HG02870 (cell line): ENCODE results near the gene CENPC.
A peak's percentile ranks its signal among the peaks of the same experiment; 100 is the strongest.
"Not testable (repeated sequence)": the region's sequence is repeated elsewhere in the genome, so short reads cannot be mapped to it uniquely, and the experiment has no call there.

Source experiments
- ATAC-seq: cut with Tn5 transposase; IDR thresholded peaks from one replicate; pipeline ENCODE4 v1.9.1; 2021; ENCODE audit warnings: mild to moderate bottlenecking, moderate library complexity; ENCODE audit not compliant: unreplicated experiment

The CENPC gene

GRCh38 chr4:67545199-67546003, at the start of gene CENPC:
Gene CENPC (minus strand): TSS chr4:67545503. CDS start chr4:67545355, 148 bp downstream.
- ATAC-seq: peak; percentile 95

- ATAC-seq: no peak
Observed at GRCh38 chr4:67593741-67594175, 48.5 kb upstream of the CENPC start.

GRCh38 chr4:67587156-67587555, 41.9 kb upstream of the CENPC start:
- no peak for ATAC-seq

- ATAC-seq: no peak
Observed at GRCh38 chr4:67584496-67584895, 39.2 kb upstream of the CENPC start.

GRCh38 chr4:67581913-67582312, 36.6 kb upstream of the CENPC start:
- ATAC-seq: no peak

GRCh38 chr4:67581208-67581857, 36.0 kb upstream of the CENPC start:
- peak; percentile 7 for ATAC-seq

GRCh38 chr4:67580577-67580976, 35.3 kb upstream of the CENPC start:
- peak; percentile 50 for ATAC-seq

GRCh38 chr4:67576538-67576937, 31.2 kb upstream of the CENPC start:
- ATAC-seq: peak; percentile 37

- no peak for ATAC-seq
Observed at GRCh38 chr4:67576059-67576466, 30.8 kb upstream of the CENPC start.

GRCh38 chr4:67575232-67576058, 30.1 kb upstream of the CENPC start:
- peak; percentile 93 for ATAC-seq

- no peak for ATAC-seq
Observed at GRCh38 chr4:67573193-67573592, 27.9 kb upstream of the CENPC start.

GRCh38 chr4:67571975-67572374, 26.7 kb upstream of the CENPC start:
- no peak for ATAC-seq

- no peak for ATAC-seq
Observed at GRCh38 chr4:67570537-67570936, 25.2 kb upstream of the CENPC start.

GRCh38 chr4:67568820-67569219, 23.5 kb upstream of the CENPC start:
- ATAC-seq: no peak

- ATAC-seq: no peak
Observed at GRCh38 chr4:67566335-67566734, 21.0 kb upstream of the CENPC start.

GRCh38 chr4:67565284-67565683, 20.0 kb upstream of the CENPC start:
- no peak for ATAC-seq

- no peak for ATAC-seq
Observed at GRCh38 chr4:67558493-67558892, 13.2 kb upstream of the CENPC start, which contains the start of gene STAP1. Gene STAP1 (plus strand): TSS chr4:67558727. CDS start chr4:67558810, 83 bp downstream.

GRCh38 chr4:67556436-67556835, 11.1 kb upstream of the CENPC start:
- ATAC-seq: no peak

GRCh38 chr4:67555447-67555846, 10.1 kb upstream of the CENPC start:
- no peak for ATAC-seq

- ATAC-seq: no peak
Observed at GRCh38 chr4:67554096-67554495, 8.8 kb upstream of the CENPC start.

GRCh38 chr4:67552146-67552792, 7.0 kb upstream of the CENPC start:
- not testable (repeated sequence) for ATAC-seq
